IMR-90 (cell line): ENCODE measurements around the gene B9D1. TPM values are rescaled to one million over a fixed set of nuclear protein-coding genes. Genes with fewer than 3 reads are reported as not detected.

ENCODE experiments used
- ATAC-seq: fragments of 200-7000 bp; cut with Tn5 transposase; 2 replicates; pipeline ENCODE4 v1.9.1; 2020; ENCODE audit warnings: low read depth, mild to moderate bottlenecking, moderate library complexity
- BruUV-seq: library from RNA; stranded (reverse); fragments of 400-500 nt; replicated peaks from 2 replicates; lab custom pipeline; 2021; lab: Mats Ljungman, UMichigan
- CTCF ChIA-PET: fragments of 300-600 bp; formaldehyde crosslinking; extraction: SDS; loops from one replicate; lab custom pipeline; 2021; ENCODE audit warnings: antibody characterized with exemption; lab: Yijun Ruan, JAX
- POLR2A ChIA-PET: fragments of 300-600 bp; sonication (Branson Sonifier 250); formaldehyde crosslinking; loops from one replicate; lab custom pipeline; 2022; ENCODE audit warnings: antibody characterized with exemption; ENCODE audit not compliant: unreplicated experiment; lab: Charles Lee
- DNase-seq: peaks from one replicate; pipeline ENCODE4 v3.0.0; 2013
- H2AFZ ChIP-seq: replicated peaks from 2 replicates; pipeline ENCODE3; 2013; ENCODE audit warnings: low read length, mild to moderate bottlenecking; ENCODE audit not compliant: poor library complexity
- H2AK5ac ChIP-seq: 2 replicates; pipeline ENCODE4 v1.6.1; 2013; ENCODE audit warnings: low read depth, low read length, inconsistent platforms
- H2AK9ac ChIP-seq: replicated peaks from 2 replicates; pipeline ENCODE3; 2013; ENCODE audit warnings: mild to moderate bottlenecking, low read depth, low read length, moderate library complexity; ENCODE audit not compliant: poor library complexity
- H2BK120ac ChIP-seq: 2 replicates; pipeline ENCODE4 v1.6.1; 2013; ENCODE audit warnings: low read depth, low read length, inconsistent platforms
- H2BK15ac ChIP-seq: 3 replicates; pipeline ENCODE4 v1.6.1; 2013; ENCODE audit warnings: low read depth, low read length, inconsistent platforms
- H2BK20ac ChIP-seq: 2 replicates; pipeline ENCODE4 v1.6.1; 2013; ENCODE audit warnings: low read depth, mild to moderate bottlenecking, inconsistent platforms, low read length, moderate library complexity
- H2BK5ac ChIP-seq: 2 replicates; pipeline ENCODE4 v1.6.1; 2013; ENCODE audit warnings: mild to moderate bottlenecking, low read depth, low read length, inconsistent platforms; ENCODE audit not compliant: poor library complexity, severe bottlenecking
- H3K14ac ChIP-seq: replicated peaks from 2 replicates; pipeline ENCODE4 v1.6.1; 2013; ENCODE audit warnings: low read depth, low read length, inconsistent platforms
- H3K18ac ChIP-seq: 2 replicates; pipeline ENCODE4 v1.6.1; 2013; ENCODE audit warnings: low read depth, low read length, control low read depth
- H3K23ac ChIP-seq: 2 replicates; pipeline ENCODE4 v1.6.1; 2013; ENCODE audit warnings: low read depth, low read length, inconsistent platforms
- H3K27ac ChIP-seq: 2 replicates; pipeline ENCODE4 v1.5.1; 2013; ENCODE audit warnings: mild to moderate bottlenecking, control low read depth, low read length; ENCODE audit not compliant: insufficient read depth
- H3K27me3 ChIP-seq: 2 replicates; pipeline ENCODE4 v1.6.1; 2013; ENCODE audit warnings: low read length; ENCODE audit not compliant: control insufficient read depth, insufficient read depth
- H3K36me3 ChIP-seq: 2 replicates; pipeline ENCODE4 v1.6.1; 2013; ENCODE audit warnings: low read length, mixed read lengths; ENCODE audit not compliant: control insufficient read depth, insufficient read depth
- H3K4ac ChIP-seq: 2 replicates; pipeline ENCODE4 v1.6.1; 2013; ENCODE audit warnings: low read depth, low read length, inconsistent platforms
- H3K4me1 ChIP-seq: 2 replicates; pipeline ENCODE4 v1.6.1; 2013; ENCODE audit warnings: low read length, mixed read lengths; ENCODE audit not compliant: control insufficient read depth, insufficient read depth
- H3K4me2 ChIP-seq: 2 replicates; pipeline ENCODE4 v1.6.1; 2013; ENCODE audit warnings: low read depth, mild to moderate bottlenecking, control low read depth, low read length, moderate library complexity
- H3K4me3 ChIP-seq: 2 replicates; pipeline ENCODE4 v1.5.1; 2013; ENCODE audit warnings: low read depth, mild to moderate bottlenecking, control low read depth, low read length, moderate library complexity; ENCODE audit not compliant: insufficient read depth
- H3K56ac ChIP-seq: 2 replicates; pipeline ENCODE4 v1.6.1; 2013; ENCODE audit warnings: low read length, inconsistent platforms; ENCODE audit not compliant: insufficient read depth; ENCODE audit errors: extremely low read depth
- H3K79me1 ChIP-seq, 2 experiments: 2 replicates each; pipeline ENCODE4 v1.6.1; 2013; ENCODE audit warnings: low read length in 2 of 2, inconsistent platforms in 1 of 2, low read depth in 1 of 2
- H3K9ac ChIP-seq: 2 replicates; pipeline ENCODE4 v1.6.1; 2013; ENCODE audit warnings: low read depth, low read length, control low read depth
- H3K9me1 ChIP-seq: 2 replicates; pipeline ENCODE4 v1.6.1; 2013; ENCODE audit warnings: low read length, inconsistent platforms; ENCODE audit not compliant: insufficient read depth
- H3K9me3 ChIP-seq: 2 replicates; pipeline ENCODE4 v1.6.1; 2013; ENCODE audit warnings: low read length; ENCODE audit not compliant: control insufficient read depth, insufficient read depth
- H4K20me1 ChIP-seq: 2 replicates; pipeline ENCODE4 v1.6.1; 2013; ENCODE audit warnings: low read length, inconsistent platforms; ENCODE audit not compliant: insufficient read depth
- H4K5ac ChIP-seq: 2 replicates; pipeline ENCODE4 v1.6.1; 2013; ENCODE audit warnings: mild to moderate bottlenecking, low read depth, low read length, control low read depth
- H4K8ac ChIP-seq, 2 experiments: 2 replicates each; pipeline ENCODE4 v1.6.1; 2013; ENCODE audit warnings: low read depth in 2 of 2, low read length in 2 of 2, control low read depth in 1 of 2, inconsistent platforms in 1 of 2
- H4K91ac ChIP-seq: 2 replicates; pipeline ENCODE4 v1.6.1; 2013; ENCODE audit warnings: low read depth, low read length, inconsistent platforms; ENCODE audit not compliant: insufficient read depth
- BHLHE40 ChIP-seq: fragments of 150-350 bp; IDR thresholded peaks from 2 replicates; pipeline ENCODE4 v1.6.1; 2016; ENCODE audit warnings: mild to moderate bottlenecking, low read depth, low read length
- CTCF ChIP-seq: conservative IDR thresholded peaks from 2 replicates; pipeline ENCODE4 v1.5.1; 2012; ENCODE audit warnings: mild to moderate bottlenecking, low read depth, low read length, improper control_type of control experiment
- FOS ChIP-seq: fragments of 150-350 bp; IDR thresholded peaks from 2 replicates; pipeline ENCODE4 v1.6.1; 2016; ENCODE audit warnings: low read depth, low read length
- MAFK ChIP-seq: IDR thresholded peaks from 2 replicates; pipeline ENCODE4 v1.6.1; 2012; ENCODE audit warnings: low read depth, low read length, improper control_type of control experiment
- MAZ ChIP-seq: IDR thresholded peaks from 2 replicates; pipeline ENCODE4 v1.6.1; 2012; ENCODE audit warnings: low read depth, mild to moderate bottlenecking, low read length, improper control_type of control experiment, moderate library complexity, borderline replicate concordance
- MXI1 ChIP-seq: IDR thresholded peaks from 2 replicates; pipeline ENCODE4 v1.6.1; 2012; ENCODE audit warnings: low read depth, mild to moderate bottlenecking, low read length, moderate library complexity, borderline replicate concordance
- NFE2L2 ChIP-seq: fragments of 150-350 bp; IDR thresholded peaks from 2 replicates; pipeline ENCODE4 v1.6.1; 2016; ENCODE audit warnings: low read depth, mild to moderate bottlenecking, low read length
- POLR2A ChIP-seq: IDR thresholded peaks from 2 replicates; pipeline ENCODE4 v1.6.1; 2012; ENCODE audit warnings: mild to moderate bottlenecking, low read depth, low read length
- RAD21 ChIP-seq: IDR thresholded peaks from 2 replicates; pipeline ENCODE4 v1.6.1; 2012; ENCODE audit warnings: low read length, improper control_type of control experiment
- RCOR1 ChIP-seq: IDR thresholded peaks from 2 replicates; pipeline ENCODE4 v1.6.1; 2012; ENCODE audit warnings: mild to moderate bottlenecking, low read length, improper control_type of control experiment; ENCODE audit not compliant: insufficient replicate concordance
- SMC3 ChIP-seq: fragments of 150-350 bp; IDR thresholded peaks from 2 replicates; pipeline ENCODE4 v1.6.1; 2016; ENCODE audit warnings: low read depth, mild to moderate bottlenecking, antibody characterized with exemption, low read length, moderate library complexity
- USF2 ChIP-seq: fragments of 150-350 bp; IDR thresholded peaks from 2 replicates; pipeline ENCODE4 v1.6.1; 2017; ENCODE audit warnings: mild to moderate bottlenecking, antibody characterized with exemption, low read length, low read depth
- WGBS, 2 experiments: methylation state at CpG; one replicate each; pipeline versions ENCODE4 v1.1.5 to v1.1.7; 2013; ENCODE audit warnings: missing lambda C conversion rate in 2 of 2; ENCODE audit not compliant: insufficient read length in 1 of 2; ENCODE audit errors: extremely low coverage in 2 of 2; 5-methylcytosine and 5-hydroxymethylcytosine counted together
- dilution Hi-C: fragments of 300-500 bp; cut with HindIII; formaldehyde crosslinking; loops from one replicate; pipeline ENCODE4 v1.14.3; 2018; ENCODE audit warnings: low sequenced_read_pairs; ENCODE audit not compliant: unreplicated experiment
- in situ Hi-C: fragments of 300-500 bp; cut with MboI; formaldehyde crosslinking; loops from 3 replicates; pipeline ENCODE4 v1.14.3; 2019; ENCODE audit warnings: low sequenced_read_pairs, inconsistent platforms, mixed read lengths
- intact Hi-C: fragments of 100-400 bp; cut with micrococcal nuclease; formaldehyde crosslinking; loops from 2 replicates; pipeline ENCODE4 v1.10.0; 2022
- polyA plus RNA-seq, 3 experiments: library from polyadenylated mRNA; depleted of rRNA; stranded (reverse); fragments of >200 nt; gene quantifications; 2 replicates each; pipeline ENCODE4 v1.2.3, GENCODE V29; 2012; ENCODE audit warnings: low replicate concordance in 1 of 3
- total RNA-seq: library from RNA; depleted of rRNA; stranded (reverse); fragments of >200 nt; gene quantifications from 2 replicates; pipeline ENCODE4 v1.2.3, GENCODE V29; 2012
- TF ChIP-seq, protein P1 (sequence below): fragments of 150-350 bp; IDR thresholded peaks from 2 replicates; pipeline ENCODE4 v1.6.1; 2016; ENCODE audit warnings: low read depth, mild to moderate bottlenecking, low read length, moderate library complexity, borderline replicate concordance

The B9D1 gene
- total and polyA plus RNA-seq, 2 of the 4 experiments (the other 2 are of a cell fraction): 42.5 to 43.8 TPM

GRCh38 chr17:19365833-19366636 lies 3.5 kb upstream of the B9D1 start (continued):
- TF ChIP-seq MAZ: no peak
- no peak for TF ChIP-seq MXI1

- no peak overlapping the region for H3K27ac ChIP-seq
- no peak overlapping the region for H4K8ac ChIP-seq
- no peak overlapping the region for H2BK15ac ChIP-seq
- dilution Hi-C loops (no loop called here), in situ Hi-C loops (loop anchor here (5.0 kb wide), 1 partner anchor 137 kb away; no protein-coding TSS in a partner anchor), intact Hi-C loops (no loop called here)
- H2AK9ac ChIP-seq: no peak overlapping the region
- no peak overlapping the region for H2BK120ac ChIP-seq
- H3K14ac ChIP-seq: no peak overlapping the region
- WGBS, 2 experiments: 100% methylated on average over 1 of the region's 4 CpGs; no CpG with 5 or more reads in 1 of the 2 experiments
- ChIA-PET POLR2A (interaction anchor here (0.6 to 1.2 kb wide), 2 partner anchors 12 to 44 kb away, joined by 3 to 5 read pairs; no protein-coding TSS in a partner anchor), CTCF (interaction anchor here (2.3 kb wide), 1 partner anchor 82 kb away, joined by 11 read pairs; no protein-coding TSS in a partner anchor)
- DNase-seq (no peak), ATAC-seq (no peak)
- no peak overlapping the region for H2AFZ ChIP-seq
- H3K18ac ChIP-seq: no peak overlapping the region
- no peak overlapping the region for H3K4ac ChIP-seq
- H3K9ac ChIP-seq: no peak overlapping the region
- no peak overlapping the region for H4K91ac ChIP-seq
- H3K4me2 ChIP-seq: no peak overlapping the region
- H2AK5ac ChIP-seq: no peak overlapping the region
- peaks cover 12% of the 10 kb centered on the region for H3K4me1 ChIP-seq
- peaks cover 4 to 11% of the 10 kb centered on the region in 2 experiments; a peak in 3 of 4 replicates for H3K79me1 ChIP-seq
- H3K9me3 ChIP-seq: no peaks in the 10 kb centered on the region
- H3K23ac ChIP-seq: no peak overlapping the region
- H2BK20ac ChIP-seq: no peak overlapping the region
- no peaks in the 10 kb centered on the region for H4K20me1 ChIP-seq
- H3K9me1 ChIP-seq: peaks cover 6% of the 10 kb centered on the region; the same call in 1 of the 2 replicates
- H4K5ac ChIP-seq: no peak overlapping the region
- no peaks in the 10 kb centered on the region for H3K36me3 ChIP-seq
- H3K56ac ChIP-seq: no peak overlapping the region
- BruUV-seq: no TSS peak
- no peak overlapping the region for H3K4me3 ChIP-seq
- no peaks in the 10 kb centered on the region for H3K27me3 ChIP-seq
- H2BK5ac ChIP-seq: no peak overlapping the region
- TF ChIP-seq USF2 (no peak), RCOR1 (no peak), NFE2L2 (no peak), BHLHE40 (no peak), SMC3 (no peak), FOS (no peak), POLR2A (no peak), CTCF (no peak), MAFK (no peak), RAD21 (no peak)
- TF ChIP-seq, protein P1, sequence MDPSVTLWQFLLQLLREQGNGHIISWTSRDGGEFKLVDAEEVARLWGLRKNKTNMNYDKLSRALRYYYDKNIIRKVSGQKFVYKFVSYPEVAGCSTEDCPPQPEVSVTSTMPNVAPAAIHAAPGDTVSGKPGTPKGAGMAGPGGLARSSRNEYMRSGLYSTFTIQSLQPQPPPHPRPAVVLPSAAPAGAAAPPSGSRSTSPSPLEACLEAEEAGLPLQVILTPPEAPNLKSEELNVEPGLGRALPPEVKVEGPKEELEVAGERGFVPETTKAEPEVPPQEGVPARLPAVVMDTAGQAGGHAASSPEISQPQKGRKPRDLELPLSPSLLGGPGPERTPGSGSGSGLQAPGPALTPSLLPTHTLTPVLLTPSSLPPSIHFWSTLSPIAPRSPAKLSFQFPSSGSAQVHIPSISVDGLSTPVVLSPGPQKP: no peak
Measured at GRCh38 chr17:19365499-19365817, 2.9 kb upstream of the B9D1 start.
